Parathyroid adenoma (tissue), 2 donors: ENCODE measurements around the gene KNOP1.
A peak's percentile ranks its signal among the peaks of the same experiment; 100 is the strongest.

ENCODE experiments used
- H2AFZ ChIP-seq: fragments of 300-600 bp; sonication (generic); one replicate; pipeline ENCODE4 v1.7.0; 2017; ENCODE audit warnings: antibody characterized with exemption, mild to moderate bottlenecking
- H3K27ac ChIP-seq: fragments of 300-600 bp; sonication (generic); one replicate; pipeline ENCODE4 v1.7.0; 2017
- H3K27me3 ChIP-seq: fragments of 300-600 bp; sonication (generic); one replicate; pipeline ENCODE4 v1.7.0; 2017; ENCODE audit warnings: low read length; ENCODE audit not compliant: control insufficient read depth, insufficient read depth
- H3K36me3 ChIP-seq: fragments of 300-600 bp; sonication (generic); one replicate; pipeline ENCODE4 v1.7.0; 2017; ENCODE audit warnings: low read length; ENCODE audit not compliant: control insufficient read depth, insufficient read depth
- H3K4me1 ChIP-seq: fragments of 300-600 bp; sonication (generic); one replicate; pipeline ENCODE4 v1.7.0; 2017; ENCODE audit warnings: control low read depth
- H3K4me2 ChIP-seq: fragments of 300-600 bp; sonication (generic); one replicate; pipeline ENCODE4 v1.7.0; 2017; ENCODE audit warnings: low read length
- H3K4me3 ChIP-seq: fragments of 300-600 bp; sonication (generic); one replicate; pipeline ENCODE4 v1.7.0; 2017; ENCODE audit warnings: low read depth, low read length
- H3K79me2 ChIP-seq: fragments of 300-600 bp; sonication (generic); one replicate; pipeline ENCODE4 v1.7.0; 2017; ENCODE audit warnings: control low read depth
- H3K9ac ChIP-seq: fragments of 300-600 bp; sonication (generic); one replicate; pipeline ENCODE4 v1.7.0; 2017; ENCODE audit warnings: mild to moderate bottlenecking
- H3K9me3 ChIP-seq: fragments of 300-600 bp; sonication (generic); one replicate; pipeline ENCODE4 v1.7.0; 2017; ENCODE audit warnings: low read length; ENCODE audit not compliant: control insufficient read depth
- TF ChIP-seq, protein P1 (sequence below): fragments of 300-600 bp; sonication (generic); IDR thresholded peaks from one replicate; pipeline ENCODE4 v1.7.0; 2017; ENCODE audit warnings: antibody characterized with exemption, mild to moderate bottlenecking
- donor health status: primary hyperparathyroidism.

Gene KNOP1

DNA sequence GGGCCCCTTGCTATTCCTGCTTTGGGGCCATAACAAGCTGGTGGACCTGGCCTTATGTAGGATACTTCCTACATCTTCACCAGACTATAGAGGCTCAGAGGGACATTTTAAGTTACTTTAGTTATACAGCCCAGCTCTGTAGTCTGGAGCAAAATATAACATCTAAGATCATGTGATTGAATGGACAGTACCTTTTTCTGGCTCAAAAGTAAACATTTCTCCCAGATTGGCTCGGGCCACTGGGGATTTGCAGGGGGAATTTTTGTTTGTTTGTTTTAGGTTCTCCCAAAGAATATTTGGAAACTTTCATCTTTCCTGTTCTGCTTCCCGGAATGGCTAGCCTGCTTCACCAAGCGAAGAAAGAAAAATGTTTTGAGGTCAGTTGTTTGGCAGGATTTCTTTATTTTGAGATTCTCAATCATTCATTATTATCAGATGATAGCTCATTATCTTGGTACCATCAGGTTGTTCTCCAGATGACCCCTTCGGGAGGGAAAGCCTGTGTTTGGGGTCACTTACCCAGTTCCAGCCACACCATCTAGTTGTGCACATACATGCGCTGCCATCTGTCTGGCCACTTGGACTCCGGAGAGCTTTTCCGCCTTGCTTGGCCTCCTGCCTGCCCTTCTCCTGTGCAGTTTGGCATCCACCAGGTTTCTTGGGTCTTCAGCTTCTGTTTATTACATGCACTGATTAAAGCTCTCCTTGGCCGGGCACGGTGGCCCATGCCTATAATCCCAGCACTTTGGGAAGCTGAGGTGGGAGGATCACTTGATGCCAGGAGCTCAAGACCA lies 17.2 kb upstream of the KNOP1 start:
- Histone ChIP-seq H3K36me3 (no peaks in the 10 kb centered on the region), H3K27me3 (no peaks in the 10 kb centered on the region), H3K79me2 (peaks cover 9% of the 10 kb centered on the region), H3K4me2 (no peak overlapping the region), H3K9ac (no peak overlapping the region), H3K4me3 (no peak overlapping the region), H3K27ac (peak overlapping the region; percentile 52), H3K9me3 (no peaks in the 10 kb centered on the region), H2AFZ (peak overlapping the region; percentile 18), H3K4me1 (peaks cover 19% of the 10 kb centered on the region)
- TF ChIP-seq, protein P1, sequence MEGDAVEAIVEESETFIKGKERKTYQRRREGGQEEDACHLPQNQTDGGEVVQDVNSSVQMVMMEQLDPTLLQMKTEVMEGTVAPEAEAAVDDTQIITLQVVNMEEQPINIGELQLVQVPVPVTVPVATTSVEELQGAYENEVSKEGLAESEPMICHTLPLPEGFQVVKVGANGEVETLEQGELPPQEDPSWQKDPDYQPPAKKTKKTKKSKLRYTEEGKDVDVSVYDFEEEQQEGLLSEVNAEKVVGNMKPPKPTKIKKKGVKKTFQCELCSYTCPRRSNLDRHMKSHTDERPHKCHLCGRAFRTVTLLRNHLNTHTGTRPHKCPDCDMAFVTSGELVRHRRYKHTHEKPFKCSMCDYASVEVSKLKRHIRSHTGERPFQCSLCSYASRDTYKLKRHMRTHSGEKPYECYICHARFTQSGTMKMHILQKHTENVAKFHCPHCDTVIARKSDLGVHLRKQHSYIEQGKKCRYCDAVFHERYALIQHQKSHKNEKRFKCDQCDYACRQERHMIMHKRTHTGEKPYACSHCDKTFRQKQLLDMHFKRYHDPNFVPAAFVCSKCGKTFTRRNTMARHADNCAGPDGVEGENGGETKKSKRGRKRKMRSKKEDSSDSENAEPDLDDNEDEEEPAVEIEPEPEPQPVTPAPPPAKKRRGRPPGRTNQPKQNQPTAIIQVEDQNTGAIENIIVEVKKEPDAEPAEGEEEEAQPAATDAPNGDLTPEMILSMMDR: no peak

DNA sequence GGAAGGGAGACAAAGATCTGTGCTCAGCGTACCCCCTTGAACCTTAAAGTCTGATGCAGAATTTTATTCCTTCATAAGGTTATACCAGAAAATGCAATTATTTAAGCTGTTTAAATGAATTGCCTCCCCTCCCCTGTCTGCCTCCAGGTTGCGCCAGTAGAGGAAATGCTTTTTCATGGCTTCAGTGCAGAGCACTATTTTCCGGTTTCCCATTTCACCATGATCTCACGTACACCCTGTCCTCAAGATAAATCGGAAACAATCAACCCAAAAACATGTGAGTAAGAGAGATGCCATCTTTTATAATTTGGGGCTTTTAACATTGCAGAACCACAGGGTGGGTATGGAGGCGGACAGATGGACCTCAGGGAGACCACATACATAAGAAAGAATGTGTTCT lies 15.5 kb upstream of the KNOP1 start:
- H3K27me3 ChIP-seq: no peaks in the 10 kb centered on the region
- H3K36me3 ChIP-seq: no peaks in the 10 kb centered on the region
- no peak overlapping the region for H3K4me3 ChIP-seq
- no peaks in the 10 kb centered on the region for H3K9me3 ChIP-seq
- H3K9ac ChIP-seq: no peak overlapping the region
- no peak overlapping the region for H3K27ac ChIP-seq
- no peak overlapping the region for H3K4me2 ChIP-seq
- peaks cover 21% of the 10 kb centered on the region for H3K4me1 ChIP-seq
- no peak overlapping the region for H2AFZ ChIP-seq
- TF ChIP-seq, protein P1: no peak
- peaks cover 9% of the 10 kb centered on the region for H3K79me2 ChIP-seq

DNA sequence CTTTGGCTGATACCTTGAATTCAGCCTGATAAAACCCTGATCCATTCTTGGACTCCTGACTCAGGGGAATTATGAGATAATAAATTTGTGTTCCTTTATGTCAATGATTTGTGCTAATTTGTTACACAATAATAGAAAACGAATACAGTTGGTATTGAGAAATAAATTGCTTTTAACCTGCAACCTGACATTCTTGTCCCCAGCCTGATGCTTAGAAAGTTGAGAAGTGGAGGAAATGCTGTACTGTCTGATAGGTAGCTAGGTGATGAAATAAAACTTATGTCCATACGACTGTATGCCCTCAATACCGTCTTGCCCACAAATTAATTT lies 10.6 kb upstream of the KNOP1 start:
- TF ChIP-seq, protein P1: no peak
- H3K9ac ChIP-seq: no peak overlapping the region
- no peak overlapping the region for H3K27ac ChIP-seq
- H3K9me3 ChIP-seq: no peaks in the 10 kb centered on the region
- H3K27me3 ChIP-seq: no peaks in the 10 kb centered on the region
- peaks cover 9% of the 10 kb centered on the region for H3K79me2 ChIP-seq
- no peak overlapping the region for H2AFZ ChIP-seq
- H3K4me3 ChIP-seq: no peak overlapping the region
- peaks cover 8% of the 10 kb centered on the region for H3K4me1 ChIP-seq
- H3K4me2 ChIP-seq: no peak overlapping the region
- no peaks in the 10 kb centered on the region for H3K36me3 ChIP-seq

DNA sequence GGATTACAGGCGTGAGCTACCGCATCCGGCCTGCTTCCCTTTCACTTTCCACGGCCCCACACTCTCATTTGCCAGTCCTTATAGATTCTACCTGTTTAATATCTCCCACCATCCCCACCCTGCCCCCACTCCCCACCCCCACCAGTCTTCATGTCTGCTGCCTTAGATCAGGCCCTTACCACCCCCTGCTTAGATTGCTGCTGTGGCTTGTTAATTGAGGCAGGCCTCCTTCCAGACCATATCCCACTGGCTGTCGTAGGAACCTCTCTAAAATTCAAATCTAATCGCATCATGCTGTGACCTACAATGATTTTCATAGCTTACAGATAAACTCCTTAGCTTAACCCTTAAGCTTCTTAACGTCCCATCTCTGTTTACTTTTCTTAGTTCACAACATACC lies 5.0 kb upstream of the KNOP1 start:
- no peak overlapping the region for H3K4me3 ChIP-seq
- peaks cover 12% of the 10 kb centered on the region for H3K4me1 ChIP-seq
- no peak overlapping the region for H3K4me2 ChIP-seq
- no peaks in the 10 kb centered on the region for H3K27me3 ChIP-seq
- H3K9me3 ChIP-seq: no peaks in the 10 kb centered on the region
- H3K79me2 ChIP-seq: peaks cover 31% of the 10 kb centered on the region
- H3K36me3 ChIP-seq: no peaks in the 10 kb centered on the region
- H3K9ac ChIP-seq: no peak overlapping the region
- no peak overlapping the region for H2AFZ ChIP-seq
- TF ChIP-seq, protein P1: no peak
- H3K27ac ChIP-seq: no peak overlapping the region
